Endothelial cell of umbilical vein (primary cell): ENCODE measurements around the gene LRRC8B. TPM values are rescaled to one million over a fixed set of nuclear protein-coding genes. Genes with fewer than 3 reads are reported as not detected.

ENCODE experiments used
- BruUV-seq: library from RNA; stranded (reverse); fragments of 400-500 nt; replicated peaks from 2 replicates; lab custom pipeline; 2021; lab: Mats Ljungman, UMichigan
- CTCF ChIA-PET: fragments of 300-600, 350-600 bp; sonication (Branson Sonifier 250); formaldehyde crosslinking; loops from one replicate; lab custom pipeline; 2021; ENCODE audit warnings: antibody characterized with exemption, inconsistent platforms; lab: Charles Lee
- POLR2A ChIA-PET: fragments of 300-600, 350-600 bp; sonication (Branson Sonifier 250); formaldehyde crosslinking; loops from one replicate; lab custom pipeline; 2021; ENCODE audit warnings: antibody characterized with exemption, inconsistent platforms; lab: Charles Lee
- DNase-seq: peaks from one replicate; pipeline ENCODE4 v3.0.0-alpha.2; 2011; ENCODE audit warnings: low read depth, low spot score
- FAIRE-seq: peaks from 2 replicates; lab custom pipeline; 2011; peaks lifted over from hg19 to GRCh38; lab: Jason Lieb, UNC
- H2AFZ ChIP-seq: 2 replicates; pipeline ENCODE4 v1.6.0; 2012; ENCODE audit warnings: low read depth, low read length, control low read depth, inconsistent platforms
- H3K27ac ChIP-seq: 2 replicates; pipeline ENCODE4 v1.5.1; 2011; ENCODE audit warnings: low read depth, mild to moderate bottlenecking, control low read depth, low read length, moderate library complexity; ENCODE audit not compliant: insufficient read depth
- H3K27me3 ChIP-seq, 2 experiments: 2 replicates each; pipeline versions ENCODE4 v1.6.0 to v1.6.1; 2011; ENCODE audit warnings: low read length in 2 of 2, mixed read lengths in 1 of 2; ENCODE audit not compliant: control insufficient read depth in 2 of 2, insufficient read depth in 2 of 2
- H3K36me3 ChIP-seq, 2 experiments: 2 replicates in 1 of 2; 3 replicates in 1 of 2; pipeline ENCODE4 v1.5.1; 2011; ENCODE audit warnings: low read length in 2 of 2, mild to moderate bottlenecking in 1 of 2, moderate library complexity in 1 of 2; ENCODE audit not compliant: control insufficient read depth in 2 of 2, insufficient read depth in 2 of 2; ENCODE audit errors: extremely low read depth in 1 of 2
- H3K4me1 ChIP-seq: 3 replicates; pipeline ENCODE4 v1.5.1; 2011; ENCODE audit warnings: mild to moderate bottlenecking, low read length; ENCODE audit not compliant: control insufficient read depth, insufficient read depth; ENCODE audit errors: extremely low read depth
- H3K4me2 ChIP-seq: 2 replicates; pipeline ENCODE4 v1.6.1; 2011; ENCODE audit warnings: low read length, control low read depth, mixed read lengths; ENCODE audit not compliant: insufficient read depth
- H3K4me3 ChIP-seq, 3 experiments: fragments of 200-600 bp in 1 of 3; sonication (generic), shearing (Covaris generic) in 1 of 3; replicated peaks in 1 of 3; 2 replicates each; pipeline ENCODE4 v1.5.1; 2011 to 2016; ENCODE audit warnings: control low read depth in 3 of 3, low read length in 3 of 3, mild to moderate bottlenecking in 2 of 3, inconsistent platforms in 1 of 3, low read depth in 1 of 3, moderate library complexity in 1 of 3; ENCODE audit not compliant: insufficient read depth in 1 of 3
- H3K79me2 ChIP-seq: 2 replicates; pipeline ENCODE4 v1.6.0; 2012; ENCODE audit warnings: low read length, inconsistent platforms; ENCODE audit not compliant: control insufficient read depth, insufficient read depth
- H3K9ac ChIP-seq: replicated peaks from 2 replicates; pipeline ENCODE3; 2011; ENCODE audit warnings: low read length, control low read depth; ENCODE audit not compliant: insufficient read depth; ENCODE audit errors: extremely low read depth
- H3K9me1 ChIP-seq: replicated peaks from 3 replicates; pipeline ENCODE4 v1.6.0; 2011; ENCODE audit warnings: mild to moderate bottlenecking, low read length; ENCODE audit not compliant: control insufficient read depth, insufficient read depth; ENCODE audit errors: extremely low read depth
- H3K9me3 ChIP-seq: replicated peaks from 2 replicates; pipeline ENCODE4 v1.5.1; 2012; ENCODE audit warnings: low read length, inconsistent platforms; ENCODE audit not compliant: control insufficient read depth, insufficient read depth
- H4K20me1 ChIP-seq: replicated peaks from 2 replicates; pipeline ENCODE3; 2011; ENCODE audit warnings: mild to moderate bottlenecking, low read length; ENCODE audit not compliant: control insufficient read depth, insufficient read depth; ENCODE audit errors: extremely low read depth
- EZH2 ChIP-seq: IDR thresholded peaks from 2 replicates; pipeline ENCODE4 v1.6.1; 2012; ENCODE audit warnings: borderline replicate concordance, low read depth, mild to moderate bottlenecking, moderate library complexity, low read length, inconsistent platforms; ENCODE audit not compliant: severe bottlenecking
- FOS ChIP-seq: IDR thresholded peaks from 2 replicates; pipeline ENCODE4 v1.6.1; 2011; ENCODE audit warnings: mild to moderate bottlenecking, low read length, moderate library complexity, borderline replicate concordance; ENCODE audit not compliant: insufficient read depth
- GATA2 ChIP-seq: IDR thresholded peaks from 2 replicates; pipeline ENCODE4 v1.7.0; 2011; ENCODE audit warnings: low read depth, mild to moderate bottlenecking, moderate library complexity, mixed read lengths, low read length; ENCODE audit not compliant: insufficient read length, insufficient read depth
- JUN ChIP-seq: IDR thresholded peaks from 2 replicates; pipeline ENCODE4 v1.6.1; 2011; ENCODE audit warnings: borderline replicate concordance, low read depth; ENCODE audit not compliant: insufficient read length, insufficient read depth
- MYC ChIP-seq: IDR thresholded peaks from one replicate; pipeline ENCODE4 v1.6.1; 2011; ENCODE audit warnings: mild to moderate bottlenecking, low read depth, low read length
- POLR2A ChIP-seq: IDR thresholded peaks from 2 replicates; pipeline ENCODE4 v1.6.1; 2012; ENCODE audit warnings: low read depth, mild to moderate bottlenecking, control low read depth, low read length
- POLR2AphosphoS5 ChIP-seq: IDR thresholded peaks from 2 replicates; pipeline ENCODE4 v1.6.1; 2012; ENCODE audit warnings: low read depth, mild to moderate bottlenecking, control low read depth, low read length, moderate library complexity; ENCODE audit not compliant: insufficient read depth
- dilution Hi-C: fragments of 300-500 bp; cut with MboI; formaldehyde crosslinking; loops from one replicate; pipeline ENCODE4 v1.15.0; 2019; ENCODE audit warnings: low sequenced_read_pairs; ENCODE audit not compliant: extremely low pct_ligation_motif_present
- intact Hi-C: fragments of 100-400 bp; cut with micrococcal nuclease; formaldehyde crosslinking; loops from one replicate; pipeline ENCODE4 v1.10.0; 2022
- polyA plus RNA-seq, 4 experiments: library from polyadenylated mRNA; depleted of rRNA in 3 of 4; stranded (reverse) in 3 of 4; unstranded in 1 of 4; fragments of >200 nt; gene quantifications; 2 replicates each; pipeline versions ENCODE4 v1.2.1 to v1.2.3, GENCODE V29; 2011 to 2012; ENCODE audit warnings: missing spikeins in 1 of 4
- total RNA-seq: library from RNA; stranded (reverse); gene quantifications from 2 replicates; pipeline ENCODE4 v1.2.3, GENCODE V29; 2021
- TF ChIP-seq, protein P1 (sequence below), 2 donors: IDR thresholded peaks; 1 replicate in 1 of 2; 2 replicates in 1 of 2; pipeline ENCODE4 v1.5.1; 2011; ENCODE audit warnings: low read length in 2 of 2, mild to moderate bottlenecking in 2 of 2, moderate library complexity in 2 of 2, control low read depth in 1 of 2, inconsistent platforms in 1 of 2, low read depth in 1 of 2; ENCODE audit not compliant: insufficient read depth in 1 of 2; ENCODE audit errors: extremely low read depth in 1 of 2
- TF ChIP-seq, protein P2 (sequence below): IDR thresholded peaks from 2 replicates; pipeline ENCODE4 v1.6.1; 2011; ENCODE audit not compliant: insufficient read depth, insufficient read length

Gene LRRC8B
- total and polyA plus RNA-seq, 2 donors (not counting 3 experiments of a cell fraction or from before 2014, with no cell fraction given) = 15.2 to 15.8 TPM

DNA sequence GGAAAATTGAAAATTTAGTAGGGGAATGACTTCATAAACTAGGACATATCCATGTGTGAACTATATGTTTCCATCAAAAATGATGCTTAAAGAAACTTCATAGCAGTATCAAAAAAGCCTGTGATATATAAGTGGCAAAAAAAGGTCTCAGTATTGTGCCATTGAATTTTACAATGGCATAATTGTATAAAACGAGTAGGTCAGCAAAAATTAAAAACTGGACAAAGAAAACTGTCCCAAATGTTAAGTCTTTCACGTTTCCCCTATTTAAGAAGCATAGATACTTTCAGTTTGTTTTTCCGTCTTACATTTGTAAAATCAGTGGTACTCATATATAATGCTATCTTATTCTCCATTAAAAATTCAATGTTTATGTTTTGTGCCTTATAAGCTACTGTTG, 43.2 kb downstream of the LRRC8B start:
- H3K36me3 ChIP-seq = no peaks in the 10 kb centered on the region
- no TSS peak for BruUV-seq
- ChIA-PET POLR2A (no interaction called here), CTCF (no interaction called here)
- H3K27me3 ChIP-seq = no peaks in the 10 kb centered on the region
- H3K4me1 ChIP-seq = no peaks in the 10 kb centered on the region
- H3K79me2 ChIP-seq = no peaks in the 10 kb centered on the region
- H2AFZ ChIP-seq = no peak overlapping the region
- TF ChIP-seq, protein P1, sequence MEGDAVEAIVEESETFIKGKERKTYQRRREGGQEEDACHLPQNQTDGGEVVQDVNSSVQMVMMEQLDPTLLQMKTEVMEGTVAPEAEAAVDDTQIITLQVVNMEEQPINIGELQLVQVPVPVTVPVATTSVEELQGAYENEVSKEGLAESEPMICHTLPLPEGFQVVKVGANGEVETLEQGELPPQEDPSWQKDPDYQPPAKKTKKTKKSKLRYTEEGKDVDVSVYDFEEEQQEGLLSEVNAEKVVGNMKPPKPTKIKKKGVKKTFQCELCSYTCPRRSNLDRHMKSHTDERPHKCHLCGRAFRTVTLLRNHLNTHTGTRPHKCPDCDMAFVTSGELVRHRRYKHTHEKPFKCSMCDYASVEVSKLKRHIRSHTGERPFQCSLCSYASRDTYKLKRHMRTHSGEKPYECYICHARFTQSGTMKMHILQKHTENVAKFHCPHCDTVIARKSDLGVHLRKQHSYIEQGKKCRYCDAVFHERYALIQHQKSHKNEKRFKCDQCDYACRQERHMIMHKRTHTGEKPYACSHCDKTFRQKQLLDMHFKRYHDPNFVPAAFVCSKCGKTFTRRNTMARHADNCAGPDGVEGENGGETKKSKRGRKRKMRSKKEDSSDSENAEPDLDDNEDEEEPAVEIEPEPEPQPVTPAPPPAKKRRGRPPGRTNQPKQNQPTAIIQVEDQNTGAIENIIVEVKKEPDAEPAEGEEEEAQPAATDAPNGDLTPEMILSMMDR (IDR thresholded peaks at IDR 0.05; ENCODE audit: extremely low read depth in 1 of 2, insufficient read depth in 1 of 2, low read depth in 1 of 2, low read length in 2 of 2) = no peak
- intact Hi-C loops (no loop called here), dilution Hi-C loops (no loop called here)
- no peak for FAIRE-seq
- no peaks in the 10 kb centered on the region for H4K20me1 ChIP-seq
- H3K4me2 ChIP-seq = no peak overlapping the region
- no peak overlapping the region for H3K27ac ChIP-seq
- H3K9me1 ChIP-seq = no peaks in the 10 kb centered on the region
- H3K4me3 ChIP-seq = no peak overlapping the region
- no peak overlapping the region for H3K9ac ChIP-seq
- H3K9me3 ChIP-seq = no peaks in the 10 kb centered on the region
- no peak for DNase-seq

DNA sequence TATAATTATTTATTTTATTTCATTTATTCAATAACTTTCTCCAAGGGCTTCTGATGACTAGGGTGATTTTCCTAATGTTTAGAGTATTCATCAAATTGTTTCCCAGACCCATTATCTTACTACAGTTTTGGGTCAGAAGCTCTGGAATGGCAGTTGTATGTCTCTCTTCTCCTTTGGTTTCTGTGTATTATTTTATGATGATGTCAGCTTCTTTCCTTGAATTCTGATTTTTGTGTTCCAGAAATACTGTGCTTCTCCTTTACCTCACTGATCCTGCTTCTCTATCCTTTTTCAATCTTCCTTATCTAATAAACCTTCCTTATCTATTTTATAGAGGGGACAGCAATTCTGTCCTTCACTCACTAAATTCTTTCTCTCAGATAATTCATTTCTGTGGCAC, 48.8 kb downstream of the LRRC8B start:
- H3K4me2 ChIP-seq = no peak overlapping the region
- intact Hi-C loops (no loop called here), dilution Hi-C loops (no loop called here)
- TF ChIP-seq, protein P1 (IDR thresholded peaks at IDR 0.05; ENCODE audit: extremely low read depth in 1 of 2, insufficient read depth in 1 of 2, low read depth in 1 of 2, low read length in 2 of 2) = no peak
- TF ChIP-seq, protein P2, sequence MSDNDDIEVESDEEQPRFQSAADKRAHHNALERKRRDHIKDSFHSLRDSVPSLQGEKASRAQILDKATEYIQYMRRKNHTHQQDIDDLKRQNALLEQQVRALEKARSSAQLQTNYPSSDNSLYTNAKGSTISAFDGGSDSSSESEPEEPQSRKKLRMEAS = no peak
- TF ChIP-seq EZH2 = no peak
- no peak for TF ChIP-seq JUN
- no peak for TF ChIP-seq GATA2
- TF ChIP-seq FOS = no peak
- TF ChIP-seq POLR2A = no peak
- TF ChIP-seq MYC = no peak
- TF ChIP-seq POLR2AphosphoS5 = no peak
- no TSS peak for BruUV-seq
- ChIA-PET CTCF (interaction anchor here (1.1 kb wide), 1 partner anchor 54 kb away, joined by 3 read pairs; no protein-coding TSS in a partner anchor), POLR2A (no interaction called here)
- H3K9ac ChIP-seq = no peak overlapping the region
- H3K27me3 ChIP-seq = no peaks in the 10 kb centered on the region
- H3K36me3 ChIP-seq = no peaks in the 10 kb centered on the region
- H3K9me1 ChIP-seq = no peaks in the 10 kb centered on the region
- DNase-seq (no peak), FAIRE-seq (no peak)
- H3K4me1 ChIP-seq = no peaks in the 10 kb centered on the region
- H3K27ac ChIP-seq = no peak overlapping the region
- no peaks in the 10 kb centered on the region for H4K20me1 ChIP-seq
- no peak overlapping the region for H3K4me3 ChIP-seq
- H3K79me2 ChIP-seq = no peaks in the 10 kb centered on the region
- H2AFZ ChIP-seq = no peak overlapping the region
- no peaks in the 10 kb centered on the region for H3K9me3 ChIP-seq
